GM19324 (cell line): ENCODE data around the gene HEG1.
A peak's percentile ranks its signal among the peaks of the same experiment; 100 is the strongest.
"Not testable (repeated sequence)": the region's sequence is repeated elsewhere in the genome, so short reads cannot be mapped to it uniquely, and the experiment has no call there.

Experiments
- ATAC-seq: cut with Tn5 transposase; IDR thresholded peaks from one replicate; pipeline ENCODE4 v1.9.1; 2021; ENCODE audit warnings: mild to moderate bottlenecking, moderate library complexity; ENCODE audit not compliant: unreplicated experiment, low FRiP score

Gene HEG1

DNA sequence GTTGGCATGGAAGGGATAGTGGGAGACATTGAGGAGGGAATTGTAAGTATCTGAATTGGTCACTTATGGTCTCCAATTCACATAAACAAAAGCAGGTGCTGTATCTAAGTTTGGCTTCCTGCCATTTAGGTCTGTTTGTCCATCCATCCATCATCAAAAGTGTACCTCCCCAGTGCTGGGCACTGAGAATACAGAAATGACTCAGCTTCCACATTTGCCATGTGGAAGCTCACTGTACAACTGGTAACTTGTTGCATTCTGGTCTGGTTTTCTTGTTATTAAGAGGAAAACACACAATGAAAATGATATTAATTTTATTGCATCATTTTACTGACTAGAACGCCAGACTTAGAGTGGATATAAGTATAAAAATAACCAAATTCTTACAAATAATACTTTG is 90.4 kb downstream of the HEG1 start:
- ATAC-seq, result no peak

DNA sequence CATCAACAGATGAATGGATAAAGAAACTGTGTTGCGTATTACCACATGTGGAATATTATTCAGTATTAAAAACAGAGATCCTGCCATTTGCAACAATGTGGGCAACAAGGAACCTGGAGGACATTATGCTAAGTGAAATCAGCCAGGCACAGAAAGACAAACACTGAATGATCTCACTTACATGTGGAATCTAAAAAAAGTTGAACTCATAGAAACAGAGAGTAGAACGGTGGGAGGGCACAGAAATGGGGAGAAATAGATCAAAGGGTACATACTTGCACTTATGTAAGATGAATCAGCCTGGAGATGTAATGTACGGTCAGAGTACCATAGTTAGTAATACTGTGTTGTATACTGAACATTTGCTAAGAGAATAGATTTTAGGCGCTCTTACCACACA is 91.4 kb downstream of the HEG1 start:
- ATAC-seq, result no peak

DNA sequence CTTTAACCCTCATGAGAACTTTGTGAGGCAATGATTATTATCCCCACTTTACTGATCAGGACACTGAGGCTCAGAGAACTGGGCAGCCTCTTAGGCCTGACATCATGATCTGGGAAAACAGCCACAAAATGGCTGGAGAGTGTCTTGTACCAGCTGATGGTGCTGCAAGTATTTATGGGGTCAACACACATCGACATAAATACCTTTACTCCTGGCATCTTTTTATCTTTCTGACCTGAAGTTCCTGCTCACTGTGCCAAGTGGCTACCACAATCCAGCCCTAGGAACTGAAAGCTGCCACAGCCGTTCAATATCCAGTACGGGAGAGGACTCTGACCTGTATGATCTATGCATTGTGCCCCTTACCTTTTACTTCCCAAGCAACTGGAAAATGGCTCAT is 92.0 kb downstream of the HEG1 start:
- no peak for ATAC-seq

DNA sequence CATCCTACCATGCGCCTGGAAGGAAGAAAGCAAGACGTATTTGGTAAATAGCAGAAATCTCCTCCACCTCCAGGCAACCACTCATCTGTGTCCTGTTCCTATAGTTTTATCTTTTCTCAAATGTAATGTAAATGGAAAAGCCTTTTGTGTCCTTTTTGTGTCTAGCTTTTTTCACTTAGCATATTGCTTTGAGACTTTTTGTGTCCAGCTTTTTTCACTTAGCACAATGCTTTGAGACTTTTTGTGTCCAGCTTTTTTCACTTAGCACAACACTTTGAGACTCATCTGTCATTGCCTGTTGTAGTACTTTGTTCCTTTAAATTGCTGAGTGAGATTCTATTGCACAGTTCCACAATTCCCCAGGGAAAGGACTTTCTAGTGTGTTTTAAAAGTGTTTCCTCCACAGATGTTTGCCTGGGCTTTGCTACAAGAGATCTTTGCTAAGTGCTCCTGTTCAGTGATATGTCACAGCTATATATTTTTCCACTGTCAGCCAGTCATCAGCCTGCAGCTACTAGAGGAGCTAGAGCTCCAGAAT is 93.3 kb downstream of the HEG1 start:
- no peak for ATAC-seq

DNA sequence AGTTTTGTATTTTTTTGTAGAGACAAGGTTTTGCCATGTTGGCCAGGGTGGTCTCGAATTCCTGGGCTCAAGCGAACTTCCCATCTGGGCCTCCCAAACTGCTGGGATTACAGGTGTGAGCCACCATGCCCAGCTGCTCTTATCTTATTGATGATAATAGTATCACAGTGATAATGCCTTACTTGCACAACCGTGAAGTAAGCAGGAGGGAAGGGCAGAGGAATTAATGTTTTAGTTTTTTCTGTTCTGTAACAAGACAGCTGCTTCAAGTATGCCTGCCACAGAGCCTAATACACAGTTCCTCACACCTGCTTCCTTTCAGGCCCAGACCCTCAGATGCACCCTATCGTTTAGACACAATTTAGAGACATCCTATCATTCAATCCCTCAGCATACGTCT is 95.1 kb downstream of the HEG1 start:
- ATAC-seq, result no peak

DNA sequence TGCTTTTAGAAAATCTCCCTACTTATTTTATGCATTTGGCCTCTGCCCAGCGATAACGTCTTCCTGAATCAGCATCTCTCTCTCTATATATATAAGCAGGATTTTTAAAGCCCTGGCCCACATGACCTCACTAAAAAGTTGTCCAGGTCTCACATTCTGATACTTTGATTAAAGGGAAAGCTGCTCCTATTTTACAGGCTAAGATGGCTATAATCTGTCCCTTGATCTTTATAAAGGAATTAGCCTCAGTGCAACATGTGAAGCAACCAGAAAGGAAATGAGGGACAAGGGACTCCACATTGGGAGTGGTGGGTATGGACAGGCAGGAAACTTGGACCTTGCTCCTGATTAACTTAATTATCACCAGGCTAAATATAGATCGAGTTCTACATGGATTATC is 95.7 kb downstream of the HEG1 start:
- ATAC-seq, result no peak

DNA sequence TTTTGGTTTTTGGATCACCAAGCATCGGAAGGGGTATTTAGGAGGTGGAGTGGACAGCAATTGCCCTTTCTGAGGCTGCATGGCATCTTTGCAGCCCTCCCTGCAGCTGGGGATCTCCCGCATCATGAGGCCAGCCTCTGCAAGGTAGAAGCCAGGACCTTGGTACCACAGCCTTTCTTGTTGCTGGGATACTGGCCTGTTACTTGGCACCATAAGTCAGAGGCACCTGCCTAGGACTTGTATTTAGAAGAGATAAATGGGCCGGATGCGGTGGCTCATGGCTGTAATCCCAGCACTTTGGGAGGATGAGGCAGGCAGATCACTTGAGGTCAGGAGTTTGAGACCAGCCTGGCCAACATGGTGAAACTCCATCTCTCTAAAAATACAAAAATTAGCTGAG is 97.8 kb downstream of the HEG1 start:
- not testable (repeated sequence) for ATAC-seq

DNA sequence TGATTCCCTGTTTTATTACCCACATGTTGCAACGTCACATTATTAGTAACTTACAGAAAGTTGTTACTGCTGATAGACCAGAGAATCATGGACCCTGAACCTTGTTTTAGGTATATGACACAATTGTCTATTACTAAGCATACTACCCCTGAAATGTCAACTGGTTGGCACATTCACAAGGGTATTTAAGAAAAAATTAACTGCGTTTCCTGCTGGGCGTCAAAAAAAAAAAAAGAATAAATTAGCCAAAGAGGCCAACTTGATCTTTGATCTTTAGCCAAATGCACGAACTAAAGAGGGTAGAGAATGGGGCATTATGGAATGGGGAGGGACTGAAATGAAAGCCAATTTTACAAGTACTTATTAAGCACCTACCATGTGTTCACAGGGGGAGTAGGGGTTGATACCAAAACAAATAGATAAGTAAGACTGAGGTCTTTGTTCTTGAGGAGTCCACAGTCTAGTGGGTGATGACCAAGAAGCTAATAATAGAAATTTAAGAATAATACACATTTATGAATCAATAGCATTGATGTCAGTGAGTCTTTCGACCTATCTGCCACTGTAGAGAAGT is 103.4 kb downstream of the HEG1 start:
- no peak for ATAC-seq

DNA sequence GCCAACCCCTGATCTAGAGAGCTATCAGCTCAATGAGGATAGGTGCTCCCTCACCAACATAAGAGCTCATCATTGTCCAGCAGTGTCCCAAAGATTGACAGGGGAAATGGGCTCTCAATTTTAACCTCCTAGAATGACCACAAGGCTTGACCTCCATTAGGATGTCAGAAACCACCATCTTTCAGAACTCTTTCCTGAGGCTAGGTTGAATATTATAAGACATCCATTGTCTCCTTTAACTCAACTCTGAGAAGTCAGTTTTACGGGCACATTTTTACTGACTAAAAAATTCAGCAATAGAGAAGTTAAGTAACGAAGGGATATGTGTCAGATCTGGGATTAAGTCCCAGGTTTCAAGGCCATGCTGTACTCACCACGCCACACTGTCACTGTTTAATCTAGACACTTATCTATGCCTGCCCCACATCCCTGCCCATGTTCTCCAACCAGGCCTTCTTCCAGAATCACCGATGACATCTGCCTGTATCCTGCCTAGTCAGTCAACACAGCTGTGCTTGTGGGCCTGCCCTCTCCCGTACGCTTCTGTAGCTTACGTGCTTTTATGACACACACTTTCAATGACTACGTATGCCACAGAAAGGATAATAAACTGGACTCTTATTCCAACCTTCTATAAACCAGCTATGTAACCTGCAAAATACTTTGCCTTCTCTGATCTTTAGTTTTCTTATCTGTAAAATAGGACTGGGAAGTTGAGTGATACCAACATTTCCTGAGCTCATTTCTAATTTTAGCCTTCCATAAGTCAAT is 104.1 kb downstream of the HEG1 start:
- no peak for ATAC-seq

DNA sequence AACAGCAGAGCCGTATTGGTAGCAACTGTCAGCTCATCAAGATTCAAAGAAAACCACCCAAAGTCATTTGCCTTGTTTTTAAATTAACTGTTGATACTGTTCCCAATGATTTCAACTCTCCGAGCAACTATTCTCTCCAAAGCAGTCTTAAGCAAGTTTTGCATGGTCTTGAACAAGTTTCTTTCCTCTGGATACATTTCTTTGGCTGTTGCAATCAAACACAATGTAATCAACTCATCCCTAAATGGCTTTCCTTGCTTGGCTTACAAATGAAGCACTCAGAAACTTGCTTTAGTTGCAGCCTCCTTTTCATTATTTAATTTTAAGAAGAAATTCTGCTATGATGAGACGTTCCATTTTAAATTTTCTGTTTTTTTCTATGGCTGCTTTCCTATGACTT is 105.8 kb downstream of the HEG1 start:
- no peak for ATAC-seq

DNA sequence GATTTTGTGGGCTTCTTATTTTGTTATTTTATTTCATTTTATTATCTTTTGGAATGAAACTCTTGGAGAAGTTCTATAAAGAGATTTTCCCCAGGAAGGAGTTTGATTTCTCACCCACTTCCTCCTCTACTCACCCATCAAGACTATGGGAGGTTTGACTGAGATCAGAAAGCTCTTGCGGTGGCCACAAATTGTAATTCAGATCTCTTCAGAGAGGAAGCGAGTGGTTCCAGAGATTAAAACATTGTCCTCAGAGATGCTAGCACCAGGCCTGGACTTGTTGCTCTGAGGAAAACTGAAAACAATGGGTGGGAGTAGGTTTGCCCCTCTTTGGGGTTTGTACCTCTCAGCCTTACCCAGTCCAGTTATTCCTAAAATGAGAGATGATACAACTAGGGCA is 113.2 kb downstream of the HEG1 start:
- no peak for ATAC-seq

DNA sequence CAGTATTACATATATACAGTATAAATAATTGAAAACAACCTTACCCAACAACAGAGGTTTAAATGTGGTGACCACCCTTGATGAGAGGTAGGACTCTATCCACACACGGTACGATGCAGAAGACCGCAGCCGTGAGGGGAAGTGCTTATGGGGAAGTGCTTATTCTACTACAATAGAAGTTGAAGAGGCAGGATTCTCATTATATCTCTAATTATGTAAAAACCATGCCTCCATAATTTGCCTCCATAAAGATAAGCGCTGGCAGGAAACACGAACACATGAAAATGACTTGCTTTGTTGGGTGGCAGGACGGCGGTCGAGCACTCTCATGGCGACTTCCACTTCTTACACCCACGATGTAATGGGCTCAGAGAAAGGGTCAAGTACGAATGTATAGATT is 114.0 kb downstream of the HEG1 start:
- ATAC-seq, result no peak

DNA sequence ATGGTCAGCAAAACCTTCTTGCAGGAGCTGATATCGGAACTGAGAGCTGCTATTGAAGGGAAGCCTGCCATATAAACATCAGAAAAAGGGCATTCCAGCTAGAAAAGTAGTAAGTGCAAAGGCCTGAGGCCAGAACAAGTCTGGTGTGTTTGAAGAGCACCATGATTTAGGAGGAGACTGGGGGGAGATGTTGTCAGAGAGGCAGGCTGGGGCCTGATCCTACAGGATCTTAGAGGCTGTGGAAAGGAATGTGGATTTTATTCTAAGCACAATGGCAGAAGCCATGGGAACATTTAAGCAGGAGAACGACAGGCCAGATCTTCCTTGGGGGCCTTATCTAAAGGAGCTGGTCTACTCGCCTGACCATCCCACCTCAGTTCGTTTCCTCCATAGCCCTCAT is 116.1 kb downstream of the HEG1 start:
- ATAC-seq, result no peak

DNA sequence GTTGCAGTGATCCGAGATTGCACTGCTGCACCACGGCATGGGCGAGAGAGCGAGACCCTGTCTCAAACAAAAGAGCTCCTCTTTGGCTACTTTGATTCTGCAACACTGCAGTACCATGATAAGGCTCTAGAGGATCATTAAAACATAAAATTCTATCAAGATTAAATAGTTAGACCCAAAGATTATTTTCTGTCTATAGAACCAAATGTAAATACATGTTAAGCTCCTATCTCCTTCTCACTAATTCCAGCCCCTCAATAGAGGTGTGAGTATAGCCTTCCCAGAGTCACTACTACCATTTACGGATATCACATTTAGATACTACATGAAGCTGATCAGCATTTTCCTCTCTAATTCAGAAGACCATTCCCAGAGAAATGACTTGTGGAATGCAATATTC is 116.9 kb downstream of the HEG1 start:
- ATAC-seq, result no peak

DNA sequence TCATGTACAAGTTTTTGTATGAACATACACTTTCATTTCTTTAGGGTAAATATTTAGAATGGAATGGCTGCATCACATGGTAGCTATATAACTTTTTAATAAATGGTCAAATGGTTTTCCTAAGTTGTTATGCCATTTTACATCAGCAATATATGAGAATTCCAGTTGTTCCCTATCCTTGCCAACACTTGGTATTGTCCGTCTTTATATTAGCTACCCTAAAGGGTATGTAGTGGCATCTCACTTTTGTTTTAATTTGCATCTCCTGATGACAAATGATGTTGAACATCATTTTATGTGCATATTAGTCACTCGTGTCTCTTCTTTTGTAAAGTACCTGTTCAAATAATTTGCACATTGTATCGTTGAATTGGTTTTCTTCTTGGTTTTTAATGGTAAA is 118.7 kb downstream of the HEG1 start:
- no peak for ATAC-seq

DNA sequence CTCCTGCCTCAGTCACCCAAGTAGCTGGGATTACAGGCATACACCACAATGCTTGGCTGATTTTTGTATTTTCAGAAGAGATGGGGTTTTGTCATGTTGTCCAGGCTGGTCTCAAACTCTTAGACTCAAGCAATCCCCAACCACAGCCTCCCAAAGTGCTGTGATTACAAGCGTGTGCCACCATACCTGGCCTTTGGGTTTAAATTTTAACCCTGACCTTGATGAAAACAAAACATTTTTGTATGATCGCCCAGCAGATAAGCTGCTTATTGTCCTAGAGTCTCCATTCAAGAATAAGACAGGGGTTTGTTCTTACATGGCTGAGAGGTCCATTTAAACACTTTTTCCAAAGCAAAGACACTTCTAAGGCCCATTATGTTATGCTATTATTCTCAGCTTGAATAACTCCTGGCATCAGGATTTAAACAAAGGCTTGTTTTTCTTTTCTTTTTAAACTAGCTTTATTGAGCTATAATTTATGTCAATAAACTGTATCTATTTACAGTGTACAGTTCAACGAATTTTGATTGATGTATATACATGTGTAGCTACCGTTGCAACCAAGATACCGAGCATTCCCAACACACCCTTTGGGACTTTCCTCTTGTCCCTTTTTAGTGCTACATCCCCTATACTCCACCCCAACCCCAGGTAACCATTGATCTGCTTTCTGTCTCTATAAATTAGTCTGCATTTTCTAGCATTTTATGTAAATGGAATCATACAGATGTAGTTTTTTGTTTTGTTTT is 119.8 kb downstream of the HEG1 start:
- no peak for ATAC-seq

DNA sequence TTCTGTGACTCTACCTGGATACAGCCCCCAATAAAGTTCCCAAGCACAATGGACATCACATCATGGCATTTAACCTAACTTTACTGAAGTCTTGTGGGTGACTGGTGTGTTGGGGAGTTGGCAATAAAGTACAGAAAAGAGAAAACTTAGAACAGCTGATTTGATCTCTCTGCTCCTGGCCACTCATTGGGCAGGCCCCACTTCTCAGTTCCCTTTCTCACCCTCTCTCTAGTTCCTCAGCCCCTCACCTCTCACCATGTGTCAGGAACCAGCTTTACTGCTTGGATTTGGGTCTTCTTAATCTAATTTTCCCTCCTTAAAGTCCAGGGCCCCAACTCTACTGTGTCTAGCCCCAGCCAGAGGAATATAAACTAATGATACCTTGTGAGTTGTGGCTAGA is 120.5 kb downstream of the HEG1 start:
- peak; percentile 49 for ATAC-seq

DNA sequence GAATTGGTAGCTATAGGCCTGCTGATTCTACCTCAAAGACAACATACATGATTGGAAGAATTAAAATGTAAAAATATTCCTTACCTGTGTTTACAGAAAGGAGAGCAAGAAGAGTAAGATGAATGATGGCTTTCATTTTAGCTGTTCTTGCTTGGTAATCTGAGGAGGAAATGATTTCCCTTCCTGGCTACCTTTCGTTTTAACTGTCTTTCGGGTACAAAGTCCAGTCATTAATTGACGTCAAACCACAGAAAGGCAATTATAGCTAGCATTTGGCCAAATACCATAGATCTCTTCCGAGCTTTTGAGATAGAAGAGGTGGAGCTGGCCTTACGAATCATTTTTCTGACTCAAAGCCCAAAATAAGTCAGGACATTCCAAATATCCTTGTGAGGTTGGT is 121.2 kb downstream of the HEG1 start, which contains the start of gene MUC13:
TSS of gene MUC13 (minus strand) at position 175 of the 400 bp plus-strand sequence. CDS start at position 136, 39 bp downstream.
- ATAC-seq, result peak; percentile 47

DNA sequence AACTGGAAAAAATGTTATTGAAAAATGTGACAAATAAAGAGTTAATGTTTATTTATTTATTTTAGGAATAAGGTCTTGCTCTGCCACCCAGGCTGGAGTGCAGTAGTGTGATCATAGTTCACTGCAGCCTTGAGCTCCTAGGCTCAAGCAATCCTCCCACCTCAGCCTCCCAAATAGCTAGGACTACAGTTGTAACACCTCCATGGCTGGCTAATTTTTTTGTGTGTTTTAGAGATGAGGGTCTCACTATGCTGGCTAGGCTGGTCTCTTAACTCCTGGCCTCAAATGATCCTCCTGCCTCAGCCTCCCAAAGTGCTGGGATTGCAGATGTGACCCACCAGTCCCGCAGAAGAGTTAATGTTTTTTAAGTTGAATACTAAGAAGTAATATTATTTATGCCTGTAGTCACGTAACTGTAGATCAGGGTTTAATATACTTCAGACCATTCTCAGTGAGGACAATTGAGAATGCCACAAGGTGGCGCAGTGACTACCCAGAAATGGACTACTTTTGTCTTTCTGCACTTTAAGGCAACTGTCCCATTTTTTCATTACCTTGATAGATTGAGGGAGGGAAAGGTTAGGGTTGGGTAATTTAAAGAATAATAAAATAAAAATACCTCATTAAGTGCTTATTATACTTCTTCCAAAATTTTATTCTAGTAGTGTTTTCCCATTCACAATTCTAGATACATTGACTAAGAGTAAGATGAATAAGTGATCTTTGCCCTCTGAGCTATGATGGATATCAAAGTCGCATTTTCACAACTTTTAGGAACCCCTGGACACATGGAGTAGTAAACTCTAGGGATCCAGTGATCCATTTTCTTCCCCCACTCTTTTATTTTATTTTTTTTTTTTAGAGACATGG is 127.2 kb downstream of the HEG1 start:
- no peak for ATAC-seq

DNA sequence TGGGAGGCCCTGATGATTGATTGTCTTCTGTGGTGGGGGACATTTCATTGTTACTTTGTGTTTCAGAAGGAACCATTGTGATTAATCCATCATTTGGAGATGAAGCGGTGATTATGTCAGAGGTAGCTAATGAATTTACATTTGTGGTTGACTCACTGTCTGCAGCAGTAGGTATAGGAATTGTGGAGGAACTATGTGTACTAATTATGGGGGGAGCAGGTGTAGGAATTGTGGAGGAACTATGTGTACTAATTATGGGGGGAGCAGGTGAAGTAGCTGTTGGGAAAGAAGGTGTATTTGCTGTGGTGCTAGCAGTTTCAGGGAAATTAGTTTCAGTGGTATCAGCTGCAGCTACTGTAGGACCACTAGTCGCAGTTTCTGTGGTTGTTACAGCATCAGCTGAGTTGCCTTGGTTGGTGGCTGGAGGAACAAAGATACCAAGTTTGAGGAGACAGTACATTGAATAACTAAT is 128.2 kb downstream of the HEG1 start:
- peak; percentile 55 for ATAC-seq
